Panc1 (cell line): ENCODE results near the gene HES3.

Experiments used
- POLR2AphosphoS5 ChIP-seq: IDR thresholded peaks from 2 replicates; pipeline ENCODE4 v1.6.1; 2012; ENCODE audit warnings: mild to moderate bottlenecking, low read depth, low read length, moderate library complexity
- SIN3A ChIP-seq: IDR thresholded peaks from 2 replicates; pipeline ENCODE4 v1.6.1; 2012; ENCODE audit warnings: low read depth, mild to moderate bottlenecking, low read length, moderate library complexity, borderline replicate concordance; ENCODE audit not compliant: insufficient read depth
- TF ChIP-seq, protein P1 (sequence below): fragments of 450-650 bp; IDR thresholded peaks from 2 replicates; pipeline ENCODE4 v1.5.1; 2017; ENCODE audit warnings: mild to moderate bottlenecking
- TF ChIP-seq, protein P2 (sequence below), 2 experiments: IDR thresholded peaks; 2 replicates each; pipeline ENCODE4 v1.6.1; 2011 to 2012; ENCODE audit warnings: low read depth in 2 of 2, control low read depth in 1 of 2, low read length in 1 of 2, mild to moderate bottlenecking in 1 of 2, moderate library complexity in 1 of 2; ENCODE audit not compliant: insufficient read depth in 1 of 2

DNA sequence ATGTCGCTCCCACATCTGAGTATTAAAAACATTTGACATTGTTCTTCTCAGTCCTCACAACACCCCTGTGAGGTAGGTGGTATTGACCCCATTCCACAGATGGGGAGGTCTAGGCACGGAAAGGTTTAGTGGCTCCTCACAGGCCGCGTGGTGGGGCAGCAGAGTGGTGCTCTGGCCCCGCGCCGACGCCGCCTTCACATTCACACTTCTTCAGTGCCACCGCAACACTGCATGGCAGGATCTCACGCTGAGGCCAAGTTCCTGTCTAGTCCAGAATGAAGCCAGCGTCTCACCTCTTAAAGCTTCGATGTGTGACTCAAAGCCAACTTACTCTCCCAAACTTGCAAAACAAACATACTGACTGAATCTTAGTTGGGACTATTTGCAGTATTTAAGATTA, 20.4 kb upstream of the HES3 start:
- TF ChIP-seq, protein P1, sequence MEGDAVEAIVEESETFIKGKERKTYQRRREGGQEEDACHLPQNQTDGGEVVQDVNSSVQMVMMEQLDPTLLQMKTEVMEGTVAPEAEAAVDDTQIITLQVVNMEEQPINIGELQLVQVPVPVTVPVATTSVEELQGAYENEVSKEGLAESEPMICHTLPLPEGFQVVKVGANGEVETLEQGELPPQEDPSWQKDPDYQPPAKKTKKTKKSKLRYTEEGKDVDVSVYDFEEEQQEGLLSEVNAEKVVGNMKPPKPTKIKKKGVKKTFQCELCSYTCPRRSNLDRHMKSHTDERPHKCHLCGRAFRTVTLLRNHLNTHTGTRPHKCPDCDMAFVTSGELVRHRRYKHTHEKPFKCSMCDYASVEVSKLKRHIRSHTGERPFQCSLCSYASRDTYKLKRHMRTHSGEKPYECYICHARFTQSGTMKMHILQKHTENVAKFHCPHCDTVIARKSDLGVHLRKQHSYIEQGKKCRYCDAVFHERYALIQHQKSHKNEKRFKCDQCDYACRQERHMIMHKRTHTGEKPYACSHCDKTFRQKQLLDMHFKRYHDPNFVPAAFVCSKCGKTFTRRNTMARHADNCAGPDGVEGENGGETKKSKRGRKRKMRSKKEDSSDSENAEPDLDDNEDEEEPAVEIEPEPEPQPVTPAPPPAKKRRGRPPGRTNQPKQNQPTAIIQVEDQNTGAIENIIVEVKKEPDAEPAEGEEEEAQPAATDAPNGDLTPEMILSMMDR = no peak
- no peak for TF ChIP-seq SIN3A
- no peak; the same call in 1 of the 2 replicates for TF ChIP-seq POLR2AphosphoS5
- TF ChIP-seq, protein P2, sequence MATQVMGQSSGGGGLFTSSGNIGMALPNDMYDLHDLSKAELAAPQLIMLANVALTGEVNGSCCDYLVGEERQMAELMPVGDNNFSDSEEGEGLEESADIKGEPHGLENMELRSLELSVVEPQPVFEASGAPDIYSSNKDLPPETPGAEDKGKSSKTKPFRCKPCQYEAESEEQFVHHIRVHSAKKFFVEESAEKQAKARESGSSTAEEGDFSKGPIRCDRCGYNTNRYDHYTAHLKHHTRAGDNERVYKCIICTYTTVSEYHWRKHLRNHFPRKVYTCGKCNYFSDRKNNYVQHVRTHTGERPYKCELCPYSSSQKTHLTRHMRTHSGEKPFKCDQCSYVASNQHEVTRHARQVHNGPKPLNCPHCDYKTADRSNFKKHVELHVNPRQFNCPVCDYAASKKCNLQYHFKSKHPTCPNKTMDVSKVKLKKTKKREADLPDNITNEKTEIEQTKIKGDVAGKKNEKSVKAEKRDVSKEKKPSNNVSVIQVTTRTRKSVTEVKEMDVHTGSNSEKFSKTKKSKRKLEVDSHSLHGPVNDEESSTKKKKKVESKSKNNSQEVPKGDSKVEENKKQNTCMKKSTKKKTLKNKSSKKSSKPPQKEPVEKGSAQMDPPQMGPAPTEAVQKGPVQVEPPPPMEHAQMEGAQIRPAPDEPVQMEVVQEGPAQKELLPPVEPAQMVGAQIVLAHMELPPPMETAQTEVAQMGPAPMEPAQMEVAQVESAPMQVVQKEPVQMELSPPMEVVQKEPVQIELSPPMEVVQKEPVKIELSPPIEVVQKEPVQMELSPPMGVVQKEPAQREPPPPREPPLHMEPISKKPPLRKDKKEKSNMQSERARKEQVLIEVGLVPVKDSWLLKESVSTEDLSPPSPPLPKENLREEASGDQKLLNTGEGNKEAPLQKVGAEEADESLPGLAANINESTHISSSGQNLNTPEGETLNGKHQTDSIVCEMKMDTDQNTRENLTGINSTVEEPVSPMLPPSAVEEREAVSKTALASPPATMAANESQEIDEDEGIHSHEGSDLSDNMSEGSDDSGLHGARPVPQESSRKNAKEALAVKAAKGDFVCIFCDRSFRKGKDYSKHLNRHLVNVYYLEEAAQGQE (IDR thresholded peaks at IDR 0.05; ENCODE audit: insufficient read depth in 1 of 2, low read depth in 2 of 2, low read length in 1 of 2) = no peak
